ENCODE measurements around the gene SESTD1.

DNA sequence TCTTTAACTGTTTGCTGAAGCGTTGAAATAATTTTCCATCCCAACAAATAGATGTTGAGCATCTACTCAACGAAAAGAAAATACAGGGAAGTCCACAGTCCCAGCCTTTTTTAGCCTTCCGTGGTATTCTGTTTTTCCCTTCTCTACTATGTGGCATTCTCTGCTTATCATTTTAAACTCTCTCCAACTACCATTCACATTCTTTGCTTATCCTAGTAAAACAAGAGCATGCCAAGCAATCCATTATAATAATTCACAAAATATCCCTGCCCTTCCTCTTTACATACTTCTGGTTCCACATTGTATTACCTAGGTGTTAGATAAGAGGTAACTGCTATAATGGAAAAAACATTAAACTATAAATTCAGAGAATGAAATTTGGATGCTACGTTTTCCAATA, 1.6 kb upstream of the SESTD1 start:
- TF ChIP-seq, protein P1, sequence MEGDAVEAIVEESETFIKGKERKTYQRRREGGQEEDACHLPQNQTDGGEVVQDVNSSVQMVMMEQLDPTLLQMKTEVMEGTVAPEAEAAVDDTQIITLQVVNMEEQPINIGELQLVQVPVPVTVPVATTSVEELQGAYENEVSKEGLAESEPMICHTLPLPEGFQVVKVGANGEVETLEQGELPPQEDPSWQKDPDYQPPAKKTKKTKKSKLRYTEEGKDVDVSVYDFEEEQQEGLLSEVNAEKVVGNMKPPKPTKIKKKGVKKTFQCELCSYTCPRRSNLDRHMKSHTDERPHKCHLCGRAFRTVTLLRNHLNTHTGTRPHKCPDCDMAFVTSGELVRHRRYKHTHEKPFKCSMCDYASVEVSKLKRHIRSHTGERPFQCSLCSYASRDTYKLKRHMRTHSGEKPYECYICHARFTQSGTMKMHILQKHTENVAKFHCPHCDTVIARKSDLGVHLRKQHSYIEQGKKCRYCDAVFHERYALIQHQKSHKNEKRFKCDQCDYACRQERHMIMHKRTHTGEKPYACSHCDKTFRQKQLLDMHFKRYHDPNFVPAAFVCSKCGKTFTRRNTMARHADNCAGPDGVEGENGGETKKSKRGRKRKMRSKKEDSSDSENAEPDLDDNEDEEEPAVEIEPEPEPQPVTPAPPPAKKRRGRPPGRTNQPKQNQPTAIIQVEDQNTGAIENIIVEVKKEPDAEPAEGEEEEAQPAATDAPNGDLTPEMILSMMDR (conservative IDR thresholded peaks at IDR 0.05 in 1 of 2, IDR thresholded peaks at IDR 0.05 in 1 of 2; ENCODE audit: low read depth in 1 of 2, low read length in 2 of 2), result no peak
- TF ChIP-seq EZH2 (IDR thresholded peaks at IDR 0.05; ENCODE audit: low read length, missing control alignments), result no peak

Measured in fibroblast of lung (primary cell).